Measurements from ENCODE around the gene YY1AP1.

DNA sequence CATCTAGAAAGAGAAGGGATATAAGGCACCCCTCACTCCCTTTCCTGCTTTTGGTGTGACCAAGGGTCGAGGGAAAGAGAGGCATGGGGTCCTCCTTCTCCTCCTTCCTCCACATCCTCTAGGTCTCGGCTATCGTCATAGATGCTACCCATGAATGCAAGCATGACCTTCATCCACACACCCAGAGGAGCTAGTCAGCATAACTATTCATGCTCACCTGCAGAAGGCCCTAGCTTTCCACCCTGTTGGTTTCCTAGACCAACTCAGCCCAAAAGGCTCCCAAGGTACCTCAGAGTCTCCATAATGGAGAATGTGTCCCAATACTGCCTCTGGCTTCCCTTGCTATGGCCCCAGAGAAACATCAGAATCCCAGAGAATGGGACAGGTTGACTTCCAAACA, 45.3 kb downstream of the YY1AP1 start:
- TF ChIP-seq CTCF (IDR thresholded peaks at IDR 0.05; ENCODE audit: insufficient read depth, low read depth, low read length) (no peak), EZH2 (IDR thresholded peaks at IDR 0.05; ENCODE audit: insufficient read depth, low read length) (no peak)
